HEK293 (cell line): ENCODE data around the gene CLDN10.

Source experiments
- CTCF ChIA-PET: fragments of 350-600 bp; formaldehyde crosslinking; extraction: SDS; loops from one replicate; lab custom pipeline; 2021; ENCODE audit warnings: antibody characterized with exemption; lab: Yijun Ruan, JAX
- POLR2A ChIA-PET: fragments of 300-600 bp; formaldehyde crosslinking; extraction: SDS; loops from one replicate; lab custom pipeline; 2020; ENCODE audit warnings: antibody characterized with exemption, inconsistent platforms; lab: Yijun Ruan, JAX
- H3K27ac ChIP-seq: fragments of 200-500 bp; sonication (Bioruptor generic); 2 replicates; pipeline ENCODE4 v1.5.1; 2014; ENCODE audit warnings: low read depth, low read length, control low read depth, inconsistent platforms; ENCODE audit errors: extremely low read depth
- H3K36me3 ChIP-seq, 2 experiments: fragments of 200-500 bp in 1 of 2; sonication (Bioruptor generic) in 1 of 2; 1 replicate in 1 of 2; 2 replicates in 1 of 2; pipeline ENCODE4 v1.5.1; 2014 to 2017; ENCODE audit warnings: inconsistent platforms in 2 of 2, low read length in 2 of 2; ENCODE audit not compliant: control insufficient read depth in 2 of 2, insufficient read depth in 1 of 2
- H3K4me1 ChIP-seq: fragments of 200-500 bp; sonication (Bioruptor generic); 2 replicates; pipeline ENCODE4 v1.5.1; 2014; ENCODE audit warnings: mild to moderate bottlenecking, low read length, inconsistent platforms; ENCODE audit not compliant: control insufficient read depth, insufficient read depth
- H3K4me3 ChIP-seq: 2 replicates; pipeline ENCODE4 v1.5.1; 2011; ENCODE audit warnings: low read depth, mild to moderate bottlenecking, control low read depth, low read length, moderate library complexity
- H3K9me3 ChIP-seq: fragments of 200-500 bp; sonication (Bioruptor generic); 2 replicates; pipeline ENCODE4 v1.5.1; 2014; ENCODE audit warnings: low read depth, low read length, inconsistent platforms; ENCODE audit not compliant: control insufficient read depth, insufficient read depth
- BCL6B ChIP-seq: fragments of 450-650 bp; formaldehyde crosslinking; IDR thresholded peaks from 2 replicates; pipeline ENCODE4 v1.5.1; 2017; ENCODE audit warnings: missing biosample characterization, missing genetic modification characterization
- CTCF ChIP-seq: fragments of 450-650 bp; formaldehyde crosslinking; IDR thresholded peaks from 2 replicates; pipeline ENCODE4 v1.5.1; 2016; ENCODE audit warnings: missing biosample characterization, missing genetic modification characterization
- FEZF1 ChIP-seq: fragments of 450-650 bp; formaldehyde crosslinking; IDR thresholded peaks from 2 replicates; pipeline ENCODE4 v1.5.1; 2016; ENCODE audit warnings: missing biosample characterization, missing genetic modification characterization
- HOXA7 ChIP-seq: sonication (generic); formaldehyde crosslinking; IDR thresholded peaks from 2 replicates; pipeline ENCODE4 v1.8.1; 2022; ENCODE audit warnings: missing genetic modification reagents, borderline replicate concordance
- MEIS1 ChIP-seq: sonication (generic); formaldehyde crosslinking; IDR thresholded peaks from 2 replicates; pipeline ENCODE4 v1.8.1; 2022; ENCODE audit warnings: missing genetic modification reagents, mild to moderate bottlenecking, borderline replicate concordance
- PRDM1 ChIP-seq: fragments of 450-650 bp; formaldehyde crosslinking; IDR thresholded peaks from 2 replicates; pipeline ENCODE4; 2016; ENCODE audit warnings: missing biosample characterization, missing genetic modification characterization
- ZBTB11 ChIP-seq: fragments of 450-650 bp; formaldehyde crosslinking; conservative IDR thresholded peaks from 2 replicates; pipeline ENCODE4 v1.5.1; 2016; ENCODE audit warnings: low read depth, missing biosample characterization, missing genetic modification characterization
- ZNF132 ChIP-seq: fragments of 450-650 bp; formaldehyde crosslinking; IDR thresholded peaks from 2 replicates; pipeline ENCODE4 v1.5.1; 2017; ENCODE audit warnings: missing biosample characterization, missing genetic modification characterization, borderline replicate concordance
- ZNF155 ChIP-seq: fragments of 450-650 bp; formaldehyde crosslinking; IDR thresholded peaks from 2 replicates; pipeline ENCODE4 v1.5.1; 2016; ENCODE audit warnings: missing biosample characterization, missing genetic modification characterization
- ZNF341 ChIP-seq: fragments of 450-650 bp; formaldehyde crosslinking; IDR thresholded peaks from 2 replicates; pipeline ENCODE4; 2016; ENCODE audit warnings: low read depth, missing biosample characterization, missing genetic modification characterization
- ZNF521 ChIP-seq: fragments of 450-650 bp; formaldehyde crosslinking; IDR thresholded peaks from 2 replicates; pipeline ENCODE4 v1.5.1; 2017; ENCODE audit warnings: missing biosample characterization, mild to moderate bottlenecking, missing genetic modification characterization
- ZNF530 ChIP-seq: fragments of 450-650 bp; formaldehyde crosslinking; IDR thresholded peaks from 2 replicates; pipeline ENCODE4 v1.5.1; 2016; ENCODE audit warnings: low read depth, missing biosample characterization, missing genetic modification characterization
- ZNF548 ChIP-seq: fragments of 450-650 bp; formaldehyde crosslinking; IDR thresholded peaks from 2 replicates; pipeline ENCODE4 v1.5.1; 2016; ENCODE audit warnings: missing biosample characterization, missing genetic modification characterization
- ZNF610 ChIP-seq: fragments of 450-650 bp; formaldehyde crosslinking; IDR thresholded peaks from 2 replicates; pipeline ENCODE4 v1.5.1; 2016; ENCODE audit warnings: missing biosample characterization, missing genetic modification characterization, borderline replicate concordance
- ZNF664 ChIP-seq: fragments of 450-650 bp; formaldehyde crosslinking; IDR thresholded peaks from 2 replicates; pipeline ENCODE4 v1.5.1; 2016; ENCODE audit warnings: missing biosample characterization, missing genetic modification characterization

Gene CLDN10

GRCh38 chr13:95508996-95509395, 43.5 kb upstream of the CLDN10 start:
- TF ChIP-seq HOXA7 (CRISPR knock-in tag) (no peak), ZNF521 (tag by site-specific recombination) (no peak), ZNF341 (tag by site-specific recombination) (no peak), ZNF610 (no peak), ZNF155 (tag by site-specific recombination) (no peak), FEZF1 (no peak), ZBTB11 (no peak), ZNF132 (no peak), MEIS1 (no peak)
- Histone ChIP-seq H3K9me3 (no peaks in the 10 kb centered on the region), H3K4me3 (no peak overlapping the region), H3K4me1 (no peaks in the 10 kb centered on the region), H3K27ac (no peak overlapping the region), H3K36me3 (no peaks in the 10 kb centered on the region)
- ChIA-PET POLR2A (no interaction called here), CTCF (interaction anchor here (1.5 kb wide), 1 partner anchor 16 kb away, joined by 5 read pairs; no protein-coding TSS in a partner anchor)

GRCh38 chr13:95509521-95510310, 42.8 kb upstream of the CLDN10 start:
- H3K9me3 ChIP-seq: no peaks in the 10 kb centered on the region
- ChIA-PET POLR2A (no interaction called here), CTCF (no interaction called here)
- no peak overlapping the region for H3K4me3 ChIP-seq
- no peaks in the 10 kb centered on the region for H3K4me1 ChIP-seq
- no peak overlapping the region for H3K27ac ChIP-seq
- TF ChIP-seq CTCF (tag by site-specific recombination) (no peak), PRDM1 (tag by site-specific recombination) (peak; percentile 57; the same call in 1 of the 2 replicates), ZNF530 (tag by site-specific recombination) (no peak), BCL6B (tag by site-specific recombination) (no peak)
- no peaks in the 10 kb centered on the region for H3K36me3 ChIP-seq

DNA sequence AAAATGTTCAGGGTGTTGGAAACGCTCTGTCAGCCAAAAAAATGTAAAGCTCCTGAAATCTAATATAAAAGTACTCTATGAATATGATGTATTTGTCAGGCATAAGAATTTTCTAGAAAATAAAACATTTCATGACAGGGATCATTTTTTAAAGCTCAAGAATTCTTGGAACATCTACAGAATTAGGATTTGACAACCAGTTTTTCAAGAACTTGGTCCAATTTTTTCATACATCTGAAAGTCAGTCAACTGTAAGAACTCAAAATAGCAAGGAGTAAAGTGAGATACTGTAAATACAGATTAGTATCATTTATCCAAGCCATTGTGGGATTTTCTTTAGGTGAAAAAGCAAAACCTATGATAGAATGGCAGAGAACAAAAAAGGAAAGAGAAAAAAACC, 41.6 kb upstream of the CLDN10 start:
- ChIA-PET POLR2A (no interaction called here), CTCF (no interaction called here)
- H3K9me3 ChIP-seq: no peaks in the 10 kb centered on the region
- H3K4me1 ChIP-seq: no peaks in the 10 kb centered on the region
- no peak for TF ChIP-seq ZNF548 (tag by site-specific recombination)
- peak; percentile 53; the same call in 1 of the 2 replicates for TF ChIP-seq ZNF664 (tag by site-specific recombination)
- no peaks in the 10 kb centered on the region for H3K36me3 ChIP-seq
- H3K27ac ChIP-seq: no peak overlapping the region
- H3K4me3 ChIP-seq: no peak overlapping the region
